WTC11 (cell line): ENCODE data around the gene USF2.

Experiments
- CTCF ChIP-seq: fragments of 200-600 bp; IDR thresholded peaks from 2 replicates; pipeline ENCODE4 v1.8.0; 2022; ENCODE audit warnings: antibody characterized with exemption
- E2F5 ChIP-seq: sonication (generic); formaldehyde crosslinking; IDR thresholded peaks from 2 replicates; pipeline ENCODE4 v1.8.1; 2022; ENCODE audit warnings: mild to moderate bottlenecking, moderate library complexity, missing genetic modification reagents
- ESRRA ChIP-seq: sonication (generic); formaldehyde crosslinking; IDR thresholded peaks from 2 replicates; pipeline ENCODE4 v1.8.1; 2022; ENCODE audit warnings: mild to moderate bottlenecking, missing genetic modification reagents, borderline replicate concordance
- GRHL2 ChIP-seq: fragments of 250-450 bp; sonication (Bioruptor Pico); IDR thresholded peaks from 2 replicates; pipeline ENCODE4 v1.8.0; 2022; ENCODE audit warnings: mild to moderate bottlenecking, moderate library complexity; ENCODE audit not compliant: insufficient replicate concordance, severe bottlenecking
- MAX ChIP-seq: sonication (generic); formaldehyde crosslinking; IDR thresholded peaks from 2 replicates; pipeline ENCODE4 v1.8.0; 2022; ENCODE audit warnings: mild to moderate bottlenecking, missing genetic modification reagents
- NFYB ChIP-seq: sonication (generic); formaldehyde crosslinking; conservative IDR thresholded peaks from 2 replicates; pipeline ENCODE4 v1.8.0; 2022; ENCODE audit warnings: low read depth, missing genetic modification reagents
- RELA ChIP-seq: sonication (generic); formaldehyde crosslinking; IDR thresholded peaks from 2 replicates; pipeline ENCODE4 v1.8.1; 2022; ENCODE audit warnings: missing genetic modification reagents, mild to moderate bottlenecking, borderline replicate concordance
- TEAD4 ChIP-seq: sonication (generic); formaldehyde crosslinking; IDR thresholded peaks from 2 replicates; pipeline ENCODE4 v1.8.0; 2022; ENCODE audit warnings: mild to moderate bottlenecking, missing genetic modification reagents
- TP53 ChIP-seq: sonication (generic); formaldehyde crosslinking; IDR thresholded peaks from 2 replicates; pipeline ENCODE4 v1.8.1; 2023; ENCODE audit warnings: mild to moderate bottlenecking, missing genetic modification reagents
- TF ChIP-seq, protein P1 (sequence below): sonication (generic); formaldehyde crosslinking; IDR thresholded peaks from 2 replicates; pipeline ENCODE4 v1.8.1; 2022; ENCODE audit warnings: missing genetic modification reagents, borderline replicate concordance
- TF ChIP-seq, protein P2 (sequence below): fragments of 250-450 bp; sonication (Bioruptor Pico); IDR thresholded peaks from 2 replicates; pipeline ENCODE4 v1.9.0; 2021; ENCODE audit warnings: mild to moderate bottlenecking

GRCh38 chr19:35288331-35288730 lies 19.6 kb downstream of the USF2 start:
- TF ChIP-seq CTCF, result no peak
- TF ChIP-seq, protein P1, sequence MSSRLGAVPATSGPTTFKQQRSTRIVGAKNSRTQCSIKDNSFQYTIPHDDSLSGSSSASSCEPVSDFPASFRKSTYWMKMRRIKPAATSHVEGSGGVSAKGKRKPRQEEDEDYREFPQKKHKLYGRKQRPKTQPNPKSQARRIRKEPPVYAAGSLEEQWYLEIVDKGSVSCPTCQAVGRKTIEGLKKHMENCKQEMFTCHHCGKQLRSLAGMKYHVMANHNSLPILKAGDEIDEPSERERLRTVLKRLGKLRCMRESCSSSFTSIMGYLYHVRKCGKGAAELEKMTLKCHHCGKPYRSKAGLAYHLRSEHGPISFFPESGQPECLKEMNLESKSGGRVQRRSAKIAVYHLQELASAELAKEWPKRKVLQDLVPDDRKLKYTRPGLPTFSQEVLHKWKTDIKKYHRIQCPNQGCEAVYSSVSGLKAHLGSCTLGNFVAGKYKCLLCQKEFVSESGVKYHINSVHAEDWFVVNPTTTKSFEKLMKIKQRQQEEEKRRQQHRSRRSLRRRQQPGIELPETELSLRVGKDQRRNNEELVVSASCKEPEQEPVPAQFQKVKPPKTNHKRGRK (CRISPR knock-in tag), result no peak
- no peak for TF ChIP-seq MAX (CRISPR knock-in tag)
- no peak for TF ChIP-seq RELA (CRISPR knock-in tag)
- TF ChIP-seq E2F5 (CRISPR knock-in tag), result no peak
- no peak for TF ChIP-seq TEAD4
- TF ChIP-seq ESRRA (CRISPR knock-in tag), result no peak
- no peak for TF ChIP-seq NFYB (CRISPR knock-in tag)
- TF ChIP-seq, protein P2, sequence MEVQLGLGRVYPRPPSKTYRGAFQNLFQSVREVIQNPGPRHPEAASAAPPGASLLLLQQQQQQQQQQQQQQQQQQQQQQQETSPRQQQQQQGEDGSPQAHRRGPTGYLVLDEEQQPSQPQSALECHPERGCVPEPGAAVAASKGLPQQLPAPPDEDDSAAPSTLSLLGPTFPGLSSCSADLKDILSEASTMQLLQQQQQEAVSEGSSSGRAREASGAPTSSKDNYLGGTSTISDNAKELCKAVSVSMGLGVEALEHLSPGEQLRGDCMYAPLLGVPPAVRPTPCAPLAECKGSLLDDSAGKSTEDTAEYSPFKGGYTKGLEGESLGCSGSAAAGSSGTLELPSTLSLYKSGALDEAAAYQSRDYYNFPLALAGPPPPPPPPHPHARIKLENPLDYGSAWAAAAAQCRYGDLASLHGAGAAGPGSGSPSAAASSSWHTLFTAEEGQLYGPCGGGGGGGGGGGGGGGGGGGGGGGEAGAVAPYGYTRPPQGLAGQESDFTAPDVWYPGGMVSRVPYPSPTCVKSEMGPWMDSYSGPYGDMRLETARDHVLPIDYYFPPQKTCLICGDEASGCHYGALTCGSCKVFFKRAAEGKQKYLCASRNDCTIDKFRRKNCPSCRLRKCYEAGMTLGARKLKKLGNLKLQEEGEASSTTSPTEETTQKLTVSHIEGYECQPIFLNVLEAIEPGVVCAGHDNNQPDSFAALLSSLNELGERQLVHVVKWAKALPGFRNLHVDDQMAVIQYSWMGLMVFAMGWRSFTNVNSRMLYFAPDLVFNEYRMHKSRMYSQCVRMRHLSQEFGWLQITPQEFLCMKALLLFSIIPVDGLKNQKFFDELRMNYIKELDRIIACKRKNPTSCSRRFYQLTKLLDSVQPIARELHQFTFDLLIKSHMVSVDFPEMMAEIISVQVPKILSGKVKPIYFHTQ (CRISPR knock-in tag), result no peak
- TF ChIP-seq GRHL2 (CRISPR knock-in tag), result no peak
- TF ChIP-seq TP53, result no peak
